ENCODE data around the gene FMO4.
"Not testable (repeated sequence)": the region's sequence is repeated elsewhere in the genome, so short reads cannot be mapped to it uniquely, and the experiment has no call there.

The FMO4 gene

GRCh38 chr1:171334024-171334640 is 20.1 kb downstream of the FMO4 start:
- TF ChIP-seq MYC (IDR thresholded peaks at IDR 0.05; ENCODE audit: low read depth, low read length) (no peak), MAX (IDR thresholded peaks at IDR 0.05; ENCODE audit: low read depth, low read length) (no peak), POLR2A (IDR thresholded peaks at IDR 0.05; ENCODE audit: extremely low read depth, insufficient read length) (no peak), CTCF (IDR thresholded peaks at IDR 0.05; ENCODE audit: low read depth, low read length) (no peak)
- H3K4me3 ChIP-seq (ENCODE audit: low read depth, low read length) = no peak overlapping the region
- DNase-seq (ENCODE audit: low read depth) = no peak

- DNase-seq (ENCODE audit: low read depth) = no peak
- no peak overlapping the region for H3K4me3 ChIP-seq (ENCODE audit: low read depth, low read length)
- TF ChIP-seq POLR2A (IDR thresholded peaks at IDR 0.05; ENCODE audit: extremely low read depth, insufficient read length) = no peak
- no peak for TF ChIP-seq MAX (IDR thresholded peaks at IDR 0.05; ENCODE audit: low read depth, low read length)
- TF ChIP-seq CTCF (IDR thresholded peaks at IDR 0.05; ENCODE audit: low read depth, low read length) = no peak
- no peak for TF ChIP-seq MYC (IDR thresholded peaks at IDR 0.05; ENCODE audit: low read depth, low read length)
These were observed 22.0 kb downstream of the FMO4 start for GRCh38 chr1:171335964-171336363.

GRCh38 chr1:171339345-171339744 is 25.4 kb downstream of the FMO4 start:
- DNase-seq (ENCODE audit: low read depth); H3K4me3 ChIP-seq (ENCODE audit: low read depth, low read length): not testable (repeated sequence)

- H3K4me3 ChIP-seq (ENCODE audit: low read depth, low read length) = no peak overlapping the region
- no peak for TF ChIP-seq POLR2A (IDR thresholded peaks at IDR 0.05; ENCODE audit: extremely low read depth, insufficient read length)
- no peak for TF ChIP-seq MAX (IDR thresholded peaks at IDR 0.05; ENCODE audit: low read depth, low read length)
- no peak for TF ChIP-seq MYC (IDR thresholded peaks at IDR 0.05; ENCODE audit: low read depth, low read length)
- no peak for TF ChIP-seq CTCF (IDR thresholded peaks at IDR 0.05; ENCODE audit: low read depth, low read length)
- DNase-seq (ENCODE audit: low read depth) = no peak
These were observed 29.9 kb downstream of the FMO4 start for GRCh38 chr1:171343727-171344472.

- no peak for TF ChIP-seq CTCF (IDR thresholded peaks at IDR 0.05; ENCODE audit: low read depth, low read length)
- no peak for TF ChIP-seq MYC (IDR thresholded peaks at IDR 0.05; ENCODE audit: low read depth, low read length)
- TF ChIP-seq POLR2A (IDR thresholded peaks at IDR 0.05; ENCODE audit: extremely low read depth, insufficient read length) = no peak
- TF ChIP-seq MAX (IDR thresholded peaks at IDR 0.05; ENCODE audit: low read depth, low read length) = no peak
- H3K4me3 ChIP-seq (ENCODE audit: low read depth, low read length) = no peak overlapping the region
- DNase-seq (ENCODE audit: low read depth) = no peak
These were observed 30.5 kb downstream of the FMO4 start for GRCh38 chr1:171344473-171344820.

- no peak overlapping the region for H3K4me3 ChIP-seq (ENCODE audit: low read depth, low read length)
- TF ChIP-seq CTCF (IDR thresholded peaks at IDR 0.05; ENCODE audit: low read depth, low read length) (no peak), POLR2A (IDR thresholded peaks at IDR 0.05; ENCODE audit: extremely low read depth, insufficient read length) (no peak), MAX (IDR thresholded peaks at IDR 0.05; ENCODE audit: low read depth, low read length) (no peak), MYC (IDR thresholded peaks at IDR 0.05; ENCODE audit: low read depth, low read length) (no peak)
- no peak for DNase-seq (ENCODE audit: low read depth)
These were observed 31.6 kb downstream of the FMO4 start for GRCh38 chr1:171345536-171345935.
